ENCODE measurements around the gene SLC16A8. TPM values are rescaled to one million over a fixed set of nuclear protein-coding genes. Genes with fewer than 3 reads are reported as not detected.

Gene SLC16A8
- total and polyA plus RNA-seq, 9 of the 15 experiments (the other 6 are each of a cell fraction or from before 2014, with no cell fraction given): not detected

DNA sequence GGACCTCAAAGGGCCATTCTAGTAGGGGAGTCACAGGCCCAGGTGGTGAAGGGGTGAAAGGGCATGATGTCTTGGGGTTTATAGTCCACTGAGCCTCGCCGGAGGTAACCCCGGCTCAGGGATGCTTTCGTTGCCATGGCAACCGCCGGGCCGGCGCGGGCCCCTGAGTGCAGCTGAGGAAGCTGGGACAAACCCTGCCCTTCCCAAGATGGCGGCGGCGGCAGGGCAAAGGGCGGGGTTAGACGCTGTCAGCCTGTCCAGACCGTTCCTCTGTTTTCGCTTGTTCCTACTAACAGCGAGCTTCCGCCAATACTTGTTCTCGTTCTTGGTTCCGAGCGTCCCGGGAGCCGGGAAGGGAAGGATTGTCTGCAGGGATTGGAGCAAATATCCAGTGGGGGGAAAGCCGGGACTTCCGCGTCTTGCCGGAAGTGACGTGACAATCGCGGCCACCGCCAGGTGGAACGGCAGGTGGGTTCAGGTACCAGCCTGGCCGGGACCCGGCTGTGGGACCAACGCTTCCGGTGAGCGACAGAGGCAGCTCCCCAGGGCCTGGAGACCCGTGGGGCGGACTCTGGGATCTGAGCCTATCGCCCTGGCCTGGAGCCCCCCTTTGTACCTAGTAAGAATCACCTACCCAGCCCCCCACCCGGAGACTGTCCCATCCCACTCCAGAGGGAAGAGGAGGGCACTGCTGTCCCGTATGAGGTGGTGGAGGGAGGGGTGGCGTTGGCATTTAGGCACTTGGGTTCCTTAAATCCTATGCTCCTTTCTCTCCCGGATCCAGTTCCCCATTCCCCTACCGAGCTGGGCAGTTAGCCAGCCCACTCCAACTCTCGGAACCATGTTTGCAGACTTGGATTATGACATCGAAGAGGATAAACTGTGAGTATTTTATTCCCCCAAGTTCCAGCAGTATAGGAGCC, 26.8 kb downstream of the SLC16A8 start, which contains the start of gene PICK1 (continued):
- TF ChIP-seq JUND (IDR thresholded peaks at IDR 0.05; ENCODE audit: borderline replicate concordance, low read depth, low read length) (no peak), JUND (tag; IDR thresholded peaks at IDR 0.05; ENCODE audit: borderline replicate concordance, low read depth, low read length) (no peak), RREB1 (CRISPR knock-in tag; IDR thresholded peaks at IDR 0.05) (peak; percentile 90), RCOR1 (IDR thresholded peaks at IDR 0.05; ENCODE audit: borderline replicate concordance in 1 of 2, low read depth in 2 of 2, low read length in 2 of 2) (peak in 1 of 2 experiments; percentile 89; a peak in 3 of 4 replicates), MTA3 (IDR thresholded peaks at IDR 0.05; ENCODE audit: borderline replicate concordance) (peak; percentile 44; the same call in 1 of the 2 replicates), ZZZ3 (IDR thresholded peaks at IDR 0.05) (peak; percentile 50; the same call in 1 of the 2 replicates), ATF7 (IDR thresholded peaks at IDR 0.05) (peak; percentile 65; the same call in 1 of the 2 replicates), SIN3B (IDR thresholded peaks at IDR 0.05; ENCODE audit: low read depth) (peak; percentile 8; the same call in 1 of the 2 replicates), CAMTA2 (CRISPR knock-in tag; conservative IDR thresholded peaks at IDR 0.05) (no peak), SP1 (CRISPR knock-in tag; IDR thresholded peaks at IDR 0.05) (peak; percentile 71; the same call in 1 of the 2 replicates), ZNF707 (CRISPR knock-in tag; conservative IDR thresholded peaks at IDR 0.05) (no peak), YY1 (IDR thresholded peaks at IDR 0.05; ENCODE audit: borderline replicate concordance in 1 of 3, control insufficient read depth in 1 of 3, extremely low read depth in 1 of 3, insufficient read depth in 3 of 3, insufficient read length in 1 of 3, insufficient replicate concordance in 2 of 3, low read depth in 1 of 3, low read length in 2 of 3) (peak; percentile 95 to 99 (median 98)), ZEB2 (IDR thresholded peaks at IDR 0.05) (peak; percentile 94), CREM (IDR thresholded peaks at IDR 0.05; ENCODE audit: low read depth) (peak; percentile 95), ELF1 (tag; IDR thresholded peaks at IDR 0.05) (peak; percentile 92), NR2C1 (IDR thresholded peaks at IDR 0.05) (peak; percentile 71), NR2C1 (tag; IDR thresholded peaks at IDR 0.05) (peak; percentile 75)
- TF ChIP-seq, protein P1, sequence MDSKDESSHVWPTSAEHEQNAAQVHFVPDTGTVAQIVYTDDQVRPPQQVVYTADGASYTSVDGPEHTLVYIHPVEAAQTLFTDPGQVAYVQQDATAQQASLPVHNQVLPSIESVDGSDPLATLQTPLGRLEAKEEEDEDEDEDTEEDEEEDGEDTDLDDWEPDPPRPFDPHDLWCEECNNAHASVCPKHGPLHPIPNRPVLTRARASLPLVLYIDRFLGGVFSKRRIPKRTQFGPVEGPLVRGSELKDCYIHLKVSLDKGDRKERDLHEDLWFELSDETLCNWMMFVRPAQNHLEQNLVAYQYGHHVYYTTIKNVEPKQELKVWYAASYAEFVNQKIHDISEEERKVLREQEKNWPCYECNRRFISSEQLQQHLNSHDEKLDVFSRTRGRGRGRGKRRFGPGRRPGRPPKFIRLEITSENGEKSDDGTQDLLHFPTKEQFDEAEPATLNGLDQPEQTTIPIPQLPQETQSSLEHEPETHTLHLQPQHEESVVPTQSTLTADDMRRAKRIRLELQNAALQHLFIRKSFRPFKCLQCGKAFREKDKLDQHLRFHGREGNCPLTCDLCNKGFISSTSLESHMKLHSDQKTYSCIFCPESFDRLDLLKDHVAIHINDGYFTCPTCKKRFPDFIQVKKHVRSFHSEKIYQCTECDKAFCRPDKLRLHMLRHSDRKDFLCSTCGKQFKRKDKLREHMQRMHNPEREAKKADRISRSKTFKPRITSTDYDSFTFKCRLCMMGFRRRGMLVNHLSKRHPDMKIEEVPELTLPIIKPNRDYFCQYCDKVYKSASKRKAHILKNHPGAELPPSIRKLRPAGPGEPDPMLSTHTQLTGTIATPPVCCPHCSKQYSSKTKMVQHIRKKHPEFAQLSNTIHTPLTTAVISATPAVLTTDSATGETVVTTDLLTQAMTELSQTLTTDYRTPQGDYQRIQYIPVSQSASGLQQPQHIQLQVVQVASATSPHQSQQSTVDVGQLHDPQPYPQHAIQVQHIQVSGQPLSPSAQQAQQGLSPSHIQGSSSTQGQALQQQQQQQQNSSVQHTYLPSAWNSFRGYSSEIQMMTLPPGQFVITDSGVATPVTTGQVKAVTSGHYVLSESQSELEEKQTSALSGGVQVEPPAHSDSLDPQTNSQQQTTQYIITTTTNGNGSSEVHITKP (IDR thresholded peaks at IDR 0.05; ENCODE audit: partially characterized antibody): peak; percentile 13
